ENCODE measurements around the gene CXCL8.
"Not testable (repeated sequence)": the region's sequence is repeated elsewhere in the genome, so short reads cannot be mapped to it uniquely, and the experiment has no call there.

CXCL8 gene

DNA sequence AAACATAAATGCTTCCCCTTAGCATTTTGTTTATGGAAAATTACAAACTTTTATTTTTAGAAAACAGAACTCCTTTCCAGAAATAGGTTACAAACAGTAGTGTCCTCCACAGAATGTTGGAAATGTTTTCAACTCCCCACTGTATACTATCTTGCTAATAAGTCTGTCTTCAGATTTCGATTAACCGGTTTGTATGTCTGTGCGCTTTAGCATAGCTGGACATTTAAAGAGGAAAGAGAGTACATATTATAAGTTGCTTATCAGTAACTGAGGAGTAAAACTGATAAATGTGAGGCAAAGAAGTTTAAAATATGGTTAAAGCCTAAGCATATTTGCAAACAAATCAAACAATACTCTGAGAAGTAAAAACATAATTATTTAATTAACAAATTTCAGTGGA is 3.4 kb downstream of the CXCL8 start:
- no peak for DNase-seq

DNA sequence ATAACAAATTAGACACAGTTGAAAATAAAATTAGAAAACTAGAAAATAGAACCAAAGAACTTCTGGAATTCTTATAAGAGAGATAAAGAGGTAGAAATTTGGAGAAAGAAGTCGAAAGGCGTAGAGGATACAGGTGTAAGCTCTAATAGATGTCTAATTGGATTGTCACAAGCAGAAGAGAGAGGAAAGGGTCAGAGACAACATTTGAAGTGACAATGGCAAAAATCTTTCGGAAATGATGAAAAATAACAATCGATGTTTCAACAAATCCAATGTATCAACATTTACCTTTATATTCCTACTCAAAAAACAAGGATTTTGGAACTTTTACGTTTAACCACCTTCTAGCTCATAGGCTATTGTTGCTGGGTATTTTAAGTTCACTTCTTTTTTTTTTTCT is 3.8 kb downstream of the CXCL8 start:
- DNase-seq, result no peak

DNA sequence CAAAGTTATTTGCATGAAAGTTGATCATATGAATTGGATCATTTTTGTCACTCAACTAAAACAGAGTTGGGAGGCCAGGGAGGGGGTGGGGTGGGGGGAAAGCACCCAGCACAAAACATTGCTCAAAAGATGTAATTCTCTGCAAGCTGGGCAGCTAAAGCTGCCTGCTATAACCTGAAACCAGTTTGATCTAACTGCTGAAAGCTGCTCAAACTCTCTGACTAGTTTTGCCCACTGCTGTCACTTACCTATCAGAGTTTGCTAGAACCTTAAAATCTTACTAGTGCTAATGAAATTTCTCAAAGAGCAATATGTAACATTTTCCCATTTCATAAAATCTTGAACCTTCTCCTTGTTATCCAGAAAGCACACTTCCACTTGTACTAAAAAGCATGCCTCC is 10.4 kb downstream of the CXCL8 start:
- no peak for DNase-seq

DNA sequence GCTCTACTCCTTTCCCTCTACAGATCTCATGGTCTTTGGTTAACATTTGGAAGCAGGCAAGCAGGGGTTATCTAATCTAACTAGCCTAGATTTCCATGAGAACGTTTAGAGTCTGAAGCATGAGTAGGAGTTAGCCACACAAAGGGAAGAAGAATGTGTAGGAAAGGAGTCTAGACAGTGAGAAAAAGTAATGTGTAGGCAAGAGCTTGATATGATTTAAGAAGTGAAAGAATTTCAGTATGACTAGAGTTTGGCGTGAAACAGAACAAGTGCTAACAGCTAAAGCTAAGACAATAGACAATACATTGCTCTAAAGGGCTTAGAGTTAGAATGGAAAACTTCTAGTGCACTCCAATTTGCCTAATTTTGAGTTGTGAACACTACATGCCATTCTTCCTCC is 10.8 kb downstream of the CXCL8 start:
- DNase-seq, result no peak

DNA sequence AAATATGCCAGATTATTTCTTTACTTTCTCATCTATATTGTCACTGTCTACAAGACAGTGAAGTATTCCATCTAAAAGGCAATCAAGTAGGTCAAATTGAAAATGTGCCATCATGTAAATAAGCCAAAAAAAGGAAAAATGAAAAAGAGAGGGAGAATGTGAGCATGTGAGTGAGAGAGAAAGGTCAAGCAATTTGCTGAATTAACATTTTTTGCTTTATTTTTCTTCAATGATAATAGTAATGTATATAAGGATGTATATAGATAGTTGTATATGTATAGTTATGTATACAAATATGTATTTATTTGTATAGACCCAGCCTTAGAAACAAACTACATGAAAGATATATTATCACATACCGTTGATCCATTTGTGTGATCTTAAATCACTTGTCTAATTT is 11.5 kb downstream of the CXCL8 start:
- DNase-seq, result no peak

DNA sequence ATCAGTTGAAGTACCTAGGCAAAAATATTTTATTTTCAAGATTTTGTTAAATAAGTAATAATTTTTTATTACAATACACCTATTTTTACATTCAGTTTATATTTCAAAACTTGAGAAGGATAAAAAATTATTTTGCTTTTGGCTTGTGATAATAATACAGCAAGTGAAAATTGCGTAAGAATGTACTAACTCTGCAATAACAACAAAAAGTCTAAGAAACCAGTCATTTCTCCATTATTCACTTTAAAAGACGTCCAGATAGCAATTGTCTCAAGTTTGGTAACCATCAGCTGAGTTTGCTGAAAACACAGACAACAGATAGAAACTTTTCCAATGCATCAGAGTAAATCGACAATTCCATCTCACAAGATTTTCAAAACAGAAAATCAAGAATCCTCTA is 12.1 kb downstream of the CXCL8 start:
- DNase-seq, result no peak

DNA sequence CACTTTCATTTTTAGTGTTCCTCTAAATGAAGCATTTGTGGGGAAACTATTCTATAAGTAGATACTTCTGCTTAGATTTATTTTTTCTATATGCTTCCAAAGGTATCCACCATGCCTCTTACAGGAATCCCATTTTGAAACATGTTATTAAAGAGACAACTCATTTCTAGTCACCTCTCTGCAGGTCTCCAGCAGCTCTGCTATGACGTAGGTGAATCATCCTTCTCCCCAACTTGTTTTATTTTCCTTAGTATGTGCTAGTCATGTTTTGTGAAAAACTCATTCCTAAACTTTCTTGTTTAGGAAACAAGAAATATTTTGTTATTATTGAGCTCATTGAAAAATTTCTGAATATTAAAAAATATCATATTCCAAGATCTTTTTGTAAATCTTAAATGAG is 12.8 kb downstream of the CXCL8 start:
- DNase-seq, result no peak

DNA sequence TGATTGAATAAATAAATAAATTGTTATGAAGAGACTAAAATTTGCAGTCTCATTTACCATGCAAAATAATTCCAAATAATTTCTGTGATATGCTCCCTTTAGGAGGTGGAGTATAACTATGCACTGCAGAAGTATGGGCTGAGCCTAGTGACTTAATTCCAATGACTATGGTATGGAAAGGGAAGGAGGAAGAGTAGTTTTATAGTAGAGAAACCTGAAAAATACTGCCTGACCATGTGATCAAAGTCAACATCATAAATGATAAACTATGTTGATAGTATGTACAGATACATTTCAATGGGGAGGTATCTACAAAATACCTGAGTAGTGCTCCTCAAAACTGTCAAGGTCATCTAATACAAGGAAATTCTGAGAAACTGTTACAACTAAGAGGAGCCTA is 14.6 kb downstream of the CXCL8 start:
- DNase-seq, result no peak

DNA sequence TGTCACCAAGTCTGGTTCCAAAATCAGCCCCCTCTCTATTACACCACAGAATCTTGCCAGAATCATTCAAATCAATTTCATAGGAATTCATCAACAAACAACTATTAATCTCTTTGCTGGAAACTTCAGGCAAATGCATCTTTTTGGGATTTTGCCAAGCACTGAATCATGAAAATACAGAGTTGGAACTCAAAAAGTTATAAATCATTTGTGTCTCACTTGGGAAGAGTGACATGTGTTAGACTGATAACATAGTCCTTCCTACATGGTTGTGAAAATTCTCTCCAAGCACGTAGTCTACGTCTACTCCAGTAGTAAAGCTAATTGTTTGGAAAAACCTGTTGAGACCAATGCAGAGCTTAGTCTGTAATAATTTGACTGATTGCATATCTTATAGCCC is 19.0 kb downstream of the CXCL8 start:
- no peak for DNase-seq

DNA sequence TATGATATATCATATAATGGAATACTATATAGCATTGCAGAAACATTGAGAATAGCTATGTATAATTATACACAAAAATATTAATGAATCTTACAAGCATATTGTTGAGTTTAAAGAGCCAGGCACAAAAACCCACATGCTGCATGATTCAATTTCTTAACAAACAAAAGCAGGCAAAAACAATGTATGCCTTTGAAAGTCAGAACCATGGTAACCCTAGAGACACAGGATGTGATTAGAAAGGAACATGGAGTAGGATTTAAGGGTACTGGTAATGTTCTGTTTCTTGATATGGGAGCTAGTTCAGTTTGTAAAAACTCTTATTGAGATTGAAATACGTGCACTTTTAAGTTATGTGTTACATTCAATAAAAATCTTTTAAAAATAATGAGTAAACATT is 21.5 kb downstream of the CXCL8 start:
- DNase-seq, result no peak

DNA sequence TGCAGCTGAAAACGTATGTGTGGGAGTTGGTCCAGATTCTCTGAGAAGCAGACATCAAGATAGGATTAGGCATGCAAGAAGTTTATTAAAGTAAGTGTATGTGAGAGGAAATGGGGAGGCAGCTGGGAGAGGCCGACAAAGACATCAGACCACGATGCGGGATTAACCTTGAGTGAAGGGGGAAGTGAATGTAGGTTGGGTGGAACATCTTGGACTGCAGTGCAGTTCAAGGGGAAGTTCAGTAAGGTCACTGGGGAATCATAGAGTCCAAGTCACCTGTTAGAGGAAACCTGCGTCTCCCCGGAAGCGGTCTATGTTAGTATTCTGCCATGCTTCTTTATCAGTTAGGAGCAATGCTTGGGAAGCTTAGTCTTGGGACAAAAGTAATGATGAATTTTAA is 22.0 kb downstream of the CXCL8 start:
- DNase-seq, result no peak

DNA sequence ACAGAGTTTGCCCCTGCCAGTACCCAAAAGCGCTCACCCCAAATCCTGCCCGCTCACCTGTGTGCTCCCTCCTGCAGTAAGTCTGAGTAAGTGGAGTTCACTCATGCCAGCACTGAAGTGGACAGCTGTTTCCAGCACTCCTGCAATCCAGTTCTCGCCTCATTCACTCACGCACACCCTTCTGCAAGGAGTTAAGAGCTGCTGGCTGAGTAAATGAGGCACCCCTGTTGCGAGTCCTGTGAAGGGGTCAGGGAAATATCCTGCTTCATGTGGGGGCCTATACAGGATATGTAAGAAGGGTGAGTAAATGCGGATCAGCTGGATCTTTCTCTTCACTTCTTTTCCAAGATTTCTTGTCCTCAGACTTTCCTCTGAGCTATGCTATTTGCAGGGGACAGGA is 23.5 kb downstream of the CXCL8 start:
- no peak for DNase-seq

DNA sequence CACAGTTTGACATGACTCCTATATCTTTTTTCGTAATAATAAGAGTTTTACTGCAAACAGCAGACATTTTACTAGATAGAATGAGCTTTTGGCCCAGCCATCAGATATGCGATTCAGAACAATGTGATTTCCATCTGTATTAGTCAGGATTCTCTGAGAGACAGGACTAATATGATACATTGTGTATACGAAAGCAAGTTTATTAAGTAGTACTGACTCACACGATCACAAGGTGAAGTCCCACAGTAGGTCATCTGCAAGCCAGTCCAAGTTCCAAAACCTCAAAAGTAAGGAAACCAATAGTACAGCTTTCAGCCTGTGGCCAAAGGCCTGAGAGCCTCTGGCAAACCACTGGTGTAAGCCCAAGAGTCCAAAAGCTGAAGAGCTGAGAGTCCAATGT is 24.1 kb downstream of the CXCL8 start:
- no peak for DNase-seq

DNA sequence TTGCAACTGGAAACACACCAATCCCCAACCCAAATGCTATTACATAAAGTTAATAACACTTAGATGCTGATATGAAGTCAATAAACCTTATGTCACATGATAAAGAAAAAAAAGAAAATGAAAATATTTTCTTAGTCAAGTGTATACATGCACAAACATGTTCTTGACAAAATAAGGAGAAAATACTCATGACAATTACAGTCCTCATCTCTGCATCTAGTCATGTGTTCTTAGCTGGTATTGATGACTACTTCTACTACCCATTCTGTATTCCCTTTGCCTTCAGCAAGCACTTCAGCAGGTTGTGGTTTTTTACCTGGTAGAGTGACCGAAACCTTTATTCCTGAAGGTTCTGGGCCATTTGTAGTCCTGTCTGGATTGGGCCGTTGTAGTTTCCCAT is 24.9 kb downstream of the CXCL8 start:
- no peak for DNase-seq

DNA sequence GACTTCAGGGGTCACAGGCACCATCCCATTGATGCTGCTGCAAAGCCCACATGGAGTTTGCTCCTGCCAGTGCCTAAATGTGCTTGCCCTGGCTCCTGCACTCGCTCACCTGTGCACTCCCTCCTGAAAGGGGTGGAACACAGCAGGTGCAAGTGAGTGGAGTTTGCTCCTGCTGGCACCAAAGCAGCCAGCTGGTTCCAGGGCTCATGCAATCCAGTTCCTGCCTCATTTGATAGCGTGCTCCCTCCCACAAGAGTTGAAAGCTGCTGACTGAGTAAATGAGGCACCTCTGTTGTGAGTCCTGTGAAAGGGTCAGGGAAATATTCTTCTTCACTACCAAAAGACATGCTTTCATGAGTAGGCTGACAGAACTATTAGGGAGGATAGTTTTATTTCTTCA is 30.5 kb downstream of the CXCL8 start:
- peak; percentile 17 for DNase-seq

DNA sequence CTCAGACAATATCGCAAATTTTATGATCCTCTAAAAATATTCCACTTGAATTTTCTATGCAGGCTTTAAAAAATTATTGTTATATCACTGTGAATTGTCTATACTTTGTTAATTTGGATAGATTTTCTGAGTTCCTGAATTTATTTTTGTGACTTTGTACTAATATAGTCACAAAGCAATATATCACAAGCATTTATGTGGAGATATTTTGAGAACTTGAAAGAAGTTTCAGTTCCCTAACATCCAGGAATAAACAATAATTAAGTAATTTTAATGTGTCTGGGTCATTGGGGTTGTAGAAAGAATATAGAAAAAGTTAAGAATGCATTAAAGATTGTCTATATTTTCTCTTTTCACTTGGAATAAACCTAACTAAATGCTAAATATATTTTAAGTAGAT is 32.0 kb downstream of the CXCL8 start:
- no peak for DNase-seq

DNA sequence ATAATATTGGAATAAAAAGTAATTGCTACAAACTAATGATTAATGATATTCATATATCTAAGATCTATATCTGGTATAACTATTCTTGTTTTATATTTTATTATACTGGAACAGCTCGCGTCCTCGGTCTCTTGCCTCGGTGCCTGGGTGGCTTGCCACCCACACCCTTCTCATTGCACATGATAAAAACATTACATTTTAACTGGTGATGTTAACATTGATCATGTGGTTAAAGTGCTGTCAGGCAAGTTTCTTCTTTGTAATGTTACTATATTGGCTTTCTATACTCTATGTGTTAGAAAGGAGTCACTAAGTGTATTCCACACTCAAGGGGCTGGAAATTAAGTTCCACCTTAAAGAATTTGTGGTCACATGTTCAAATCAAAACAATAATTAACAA is 34.0 kb downstream of the CXCL8 start:
- not testable (repeated sequence) for DNase-seq

DNA sequence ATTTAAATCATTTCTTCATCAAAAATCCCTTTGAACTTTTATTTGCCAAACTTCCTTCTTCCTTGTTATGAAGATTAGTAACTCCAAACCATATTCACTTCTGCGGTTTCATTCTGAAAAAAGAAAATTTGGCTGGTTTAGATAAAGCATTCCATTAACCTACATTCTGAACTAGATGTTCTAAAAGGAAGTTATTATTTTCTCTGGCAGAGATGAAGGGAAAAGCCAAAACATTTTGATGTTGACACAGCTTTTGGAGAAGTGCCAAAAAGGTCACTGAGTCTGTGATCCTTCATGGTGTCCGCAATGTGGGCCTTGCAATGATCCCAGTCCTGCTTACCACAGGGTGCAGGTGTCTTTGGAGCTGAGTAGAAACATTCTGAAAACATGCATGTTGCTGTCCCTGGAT is 36.0 kb downstream of the CXCL8 start:
- peak; percentile 9 for DNase-seq

DNA sequence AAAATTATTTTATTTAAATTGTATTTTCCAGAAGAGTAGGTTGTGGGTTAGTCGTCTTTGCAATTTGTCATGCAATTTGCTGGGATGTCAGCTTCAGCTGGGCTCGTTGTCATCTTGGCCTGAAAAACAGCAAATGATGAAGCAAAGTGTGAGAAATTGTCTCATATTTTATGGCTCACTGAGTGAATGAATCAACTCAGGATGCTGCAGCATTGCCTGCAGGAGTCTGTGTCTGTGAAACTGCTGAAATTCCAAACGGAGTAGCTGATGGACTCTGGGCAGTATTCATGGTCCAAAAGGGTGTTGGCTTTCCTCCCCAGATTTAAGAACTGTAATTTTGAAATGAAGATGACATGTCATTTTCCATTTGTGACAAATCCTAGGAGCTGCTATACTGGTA is 37.2 kb downstream of the CXCL8 start:
- no peak for DNase-seq

DNA sequence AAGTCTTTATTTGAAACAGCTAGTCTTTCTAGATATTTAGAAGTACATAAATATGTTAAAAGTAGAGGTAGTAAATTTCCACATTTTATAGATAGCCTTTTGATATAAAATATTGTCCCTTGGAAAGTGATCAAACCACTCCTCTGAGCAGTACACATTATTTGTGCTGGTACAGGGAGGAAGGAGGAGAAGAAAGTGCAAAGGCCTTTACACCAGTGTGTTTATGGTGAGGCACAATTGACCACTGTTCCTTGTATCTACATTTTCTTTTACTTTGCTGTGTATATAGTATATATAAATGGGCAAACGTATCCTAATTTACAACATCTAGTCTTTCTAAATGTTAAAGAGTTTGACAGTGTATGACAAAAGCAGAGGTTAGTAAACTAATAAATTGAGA is 39.9 kb downstream of the CXCL8 start:
- no peak for DNase-seq

DNA sequence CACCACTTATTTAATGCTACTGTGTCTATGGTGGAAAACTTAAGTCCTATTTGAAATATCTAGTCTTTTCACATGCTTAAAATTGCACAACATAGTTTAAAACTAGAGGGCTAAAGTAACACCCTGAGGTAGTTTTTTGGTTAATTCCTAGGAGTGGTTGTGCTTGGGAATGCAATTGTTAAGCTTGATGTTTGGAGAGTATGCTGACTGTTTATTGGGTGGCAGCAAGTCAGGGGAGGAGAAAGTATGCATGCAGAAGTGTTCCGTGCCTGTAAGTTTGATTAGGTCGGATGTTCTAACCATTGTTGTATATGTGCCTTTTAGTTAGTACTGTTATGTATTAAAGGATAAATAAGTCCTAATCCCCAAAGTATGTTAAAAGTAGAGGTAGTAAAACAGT is 40.5 kb downstream of the CXCL8 start:
- no peak for DNase-seq

DNA sequence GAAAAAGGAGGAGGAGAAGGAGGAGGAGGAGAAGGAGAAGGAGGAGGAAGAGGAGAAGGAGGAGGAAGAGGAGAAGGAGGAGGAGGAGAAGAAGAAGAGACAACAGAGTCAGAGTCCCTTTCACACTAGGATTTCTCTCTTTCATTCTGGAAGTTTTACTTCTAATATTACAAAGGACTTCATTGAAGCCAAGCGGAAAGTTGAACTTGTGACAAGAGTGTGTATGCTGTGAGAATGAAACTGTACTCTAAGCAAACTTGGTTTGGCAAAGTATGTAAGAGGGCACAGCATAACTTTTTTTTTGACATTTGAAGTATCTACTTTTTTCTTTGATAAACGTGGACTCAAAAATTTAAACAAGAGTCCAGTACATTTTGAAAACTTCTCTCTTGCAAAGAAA is 48.0 kb downstream of the CXCL8 start:
- no peak for DNase-seq

Measured in NCI-H1417 treated with DMSO at 0.1 percent for 48 hours (cell line).